Hepatocyte (in vitro differentiated cells): Measurements from ENCODE around the gene ZFP36L1. TPM values are rescaled to one million over a fixed set of nuclear protein-coding genes. Genes with fewer than 3 reads are reported as not detected.

Source experiments
- DNase-seq: peaks from one replicate; pipeline ENCODE4 v3.0.0-alpha.2; 2016; ENCODE audit warnings: low spot score
- H2AFZ ChIP-seq: fragments of 200-600 bp; sonication (generic); 2 replicates; pipeline ENCODE4 v1.6.0; 2016; ENCODE audit warnings: antibody characterized with exemption, mild to moderate bottlenecking
- H3K27ac ChIP-seq: fragments of 200-600 bp; sonication (generic); 2 replicates; pipeline ENCODE4 v1.5.1; 2016; ENCODE audit warnings: mild to moderate bottlenecking
- H3K27me3 ChIP-seq: fragments of 200-600 bp; sonication (generic); 2 replicates; pipeline ENCODE4 v1.6.1; 2016
- H3K36me3 ChIP-seq: fragments of 200-600 bp; sonication (generic); replicated peaks from 2 replicates; pipeline ENCODE4 v1.5.1; 2016; ENCODE audit warnings: low read depth; ENCODE audit not compliant: insufficient read depth
- H3K4me1 ChIP-seq: fragments of 200-600 bp; sonication (generic); 2 replicates; pipeline ENCODE4 v1.5.1; 2016; ENCODE audit warnings: mild to moderate bottlenecking, moderate library complexity; ENCODE audit not compliant: insufficient read depth
- H3K4me2 ChIP-seq: fragments of 200-600 bp; sonication (generic); 2 replicates; pipeline ENCODE4 v1.6.0; 2016
- H3K4me3 ChIP-seq: fragments of 200-600 bp; sonication (generic); 2 replicates; pipeline ENCODE4 v1.5.1; 2016; ENCODE audit warnings: mild to moderate bottlenecking
- H3K79me2 ChIP-seq: fragments of 200-600 bp; sonication (generic); 2 replicates; pipeline ENCODE4 v1.6.0; 2017; ENCODE audit warnings: mild to moderate bottlenecking
- H3K9me2 ChIP-seq: fragments of 200-600 bp; sonication (generic); replicated peaks from 2 replicates; pipeline ENCODE4 v1.6.0; 2017; ENCODE audit warnings: mild to moderate bottlenecking; ENCODE audit not compliant: insufficient read depth
- H3K9me3 ChIP-seq: fragments of 200-600 bp; sonication (generic); 2 replicates; pipeline ENCODE4 v1.5.1; 2016; ENCODE audit warnings: low read depth, mild to moderate bottlenecking
- H4K20me1 ChIP-seq: fragments of 200-600 bp; sonication (generic); 2 replicates; pipeline ENCODE4 v1.6.0; 2016; ENCODE audit warnings: mild to moderate bottlenecking; ENCODE audit not compliant: insufficient read depth, poor library complexity, severe bottlenecking
- CTCF ChIP-seq: fragments of 200-600 bp; sonication (generic); IDR thresholded peaks from 2 replicates; pipeline ENCODE4 v1.5.1; 2016; ENCODE audit warnings: antibody characterized with exemption, mild to moderate bottlenecking; ENCODE audit not compliant: poor library complexity
- EZH2 ChIP-seq: fragments of 200-600 bp; sonication (generic); IDR thresholded peaks from 2 replicates; pipeline ENCODE4 v1.6.1; 2016; ENCODE audit warnings: antibody characterized with exemption, mild to moderate bottlenecking, borderline replicate concordance
- EZH2phosphoT487 ChIP-seq: fragments of 200-600 bp; sonication (generic); IDR thresholded peaks from one replicate; pipeline ENCODE4 v1.6.1; 2018; ENCODE audit warnings: antibody characterized with exemption, mild to moderate bottlenecking, low read depth, moderate library complexity; ENCODE audit not compliant: unreplicated experiment, severe bottlenecking
- WGBS: methylation state at CpG from one replicate; pipeline ENCODE4 v1.1.6; 2016; ENCODE audit warnings: low lambda C conversion rate; ENCODE audit errors: missing lambda C conversion rate; 5-methylcytosine and 5-hydroxymethylcytosine counted together
- polyA plus RNA-seq: library from polyadenylated mRNA; unstranded; fragments of >200 nt; fragmentation: Nextera tagmentation; extraction: Ambion mirVana; gene quantifications from 2 replicates; pipeline ENCODE4 v1.2.1, GENCODE V29; 2016
- total RNA-seq: library from RNA; depleted of rRNA; stranded (reverse); fragments of >200 nt; gene quantifications from 2 replicates; pipeline ENCODE4 v1.2.3, GENCODE V29; 2014

ZFP36L1 gene
- total RNA-seq (101 and 111 TPM in 2 replicates), polyA plus RNA-seq (345 and 404 TPM in 2 replicates)

GRCh38 chr14:68792979-68793733 lies at the start of gene ZFP36L1:
ZFP36L1 (minus strand) TSS chr14:68793067; CDS start chr14:68792938, 129 bp downstream.
- DNase-seq = peak; percentile 98
- Histone ChIP-seq H3K79me2 (peaks cover 71% of the 10 kb centered on the region), H3K4me1 (peaks cover 18% of the 10 kb centered on the region), H3K9me2 (no peaks in the 10 kb centered on the region), H3K36me3 (peaks cover 3% of the 10 kb centered on the region), H3K4me2 (peak within 1 kb of the TSS; percentile 92), H3K27ac (peak within 1 kb of the TSS; percentile 99), H3K27me3 (no peaks in the 10 kb centered on the region), H3K4me3 (peak within 1 kb of the TSS; percentile 89), H2AFZ (no peak within 1 kb of the TSS), H3K9me3 (no peaks in the 10 kb centered on the region), H4K20me1 (peaks cover 45% of the 10 kb centered on the region)
- under 1% methylated on average over 44 of the region's 51 CpGs for WGBS
- TF ChIP-seq CTCF (no peak), EZH2phosphoT487 (no peak), EZH2 (no peak)

- Histone ChIP-seq H3K79me2 (no peaks in the 10 kb centered on the region), H3K27ac (no peak overlapping the region), H3K4me3 (no peak overlapping the region), H3K36me3 (no peaks in the 10 kb centered on the region), H3K4me2 (no peak overlapping the region), H3K9me2 (no peaks in the 10 kb centered on the region), H3K4me1 (no peaks in the 10 kb centered on the region), H3K27me3 (no peaks in the 10 kb centered on the region), H2AFZ (no peak overlapping the region), H4K20me1 (no peaks in the 10 kb centered on the region), H3K9me3 (no peaks in the 10 kb centered on the region)
- no peak for DNase-seq
- WGBS = 81% methylated on average over 5 of the region's 5 CpGs
- TF ChIP-seq EZH2phosphoT487 (no peak), CTCF (no peak), EZH2 (no peak)
These were observed 49.4 kb upstream of the ZFP36L1 start for GRCh38 chr14:68842298-68842697.

GRCh38 chr14:68841016-68841809 lies 48.3 kb upstream of the ZFP36L1 start:
- no peaks in the 10 kb centered on the region for H3K79me2 ChIP-seq
- H3K27me3 ChIP-seq = no peaks in the 10 kb centered on the region
- no peak for TF ChIP-seq EZH2
- TF ChIP-seq CTCF = no peak
- TF ChIP-seq EZH2phosphoT487 = no peak
- H3K9me3 ChIP-seq = peaks cover 2% of the 10 kb centered on the region
- no peak overlapping the region for H3K27ac ChIP-seq
- no peak overlapping the region for H3K4me2 ChIP-seq
- no peaks in the 10 kb centered on the region for H3K4me1 ChIP-seq
- no peaks in the 10 kb centered on the region for H3K9me2 ChIP-seq
- H4K20me1 ChIP-seq = no peaks in the 10 kb centered on the region
- WGBS = 72% methylated on average over 6 of the region's 6 CpGs
- DNase-seq = no peak
- H3K36me3 ChIP-seq = no peaks in the 10 kb centered on the region
- no peak overlapping the region for H3K4me3 ChIP-seq
- H2AFZ ChIP-seq = no peak overlapping the region
